ENCODE data around the gene PEX14.

PEX14 gene

DNA sequence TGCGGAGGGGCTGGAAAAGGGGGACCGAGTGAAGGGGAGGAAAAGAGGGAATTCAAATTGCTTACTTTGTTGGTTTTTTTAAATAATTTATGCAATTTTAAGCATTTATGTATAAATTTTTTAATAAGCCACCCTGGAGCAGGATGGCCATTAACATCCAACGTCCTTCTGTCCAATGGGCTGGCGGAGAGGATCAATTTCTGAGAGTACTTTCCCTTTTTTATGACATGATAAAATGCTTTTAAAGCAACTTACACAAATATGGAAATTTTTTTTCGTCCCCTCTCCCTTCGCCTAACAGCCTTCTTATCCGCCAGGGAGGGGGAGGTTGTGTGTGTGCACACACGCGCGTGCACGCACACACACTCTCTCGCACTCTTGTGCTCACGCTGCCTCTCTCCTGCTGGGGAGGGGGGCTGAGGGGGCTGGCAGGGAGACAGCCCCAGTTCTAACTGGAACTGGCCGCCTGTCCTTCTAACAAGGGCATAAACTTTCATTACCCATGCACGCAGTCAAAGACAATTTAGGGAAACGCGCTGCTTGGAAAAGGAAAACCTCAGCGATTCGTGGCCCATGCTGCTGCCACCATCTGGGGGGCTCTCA lies 198.5 kb downstream of the PEX14 start:
- Histone ChIP-seq H3K27me3 (ENCODE audit: control insufficient read depth, insufficient read depth, low read length) (no peaks in the 10 kb centered on the region), H3K9ac (ENCODE audit: low read length) (no peak overlapping the region), H3K4me1 (ENCODE audit: control insufficient read depth, low read depth, low read length) (peaks cover 7% of the 10 kb centered on the region), H3K27ac (ENCODE audit: low read length) (no peak overlapping the region), H3K9me3 (ENCODE audit: control insufficient read depth, low read depth, low read length) (no peaks in the 10 kb centered on the region), H3K36me3 (ENCODE audit: control insufficient read depth, low read depth, low read length) (no peaks in the 10 kb centered on the region), H3K4me3 (ENCODE audit: low read length) (no peak overlapping the region)

DNA sequence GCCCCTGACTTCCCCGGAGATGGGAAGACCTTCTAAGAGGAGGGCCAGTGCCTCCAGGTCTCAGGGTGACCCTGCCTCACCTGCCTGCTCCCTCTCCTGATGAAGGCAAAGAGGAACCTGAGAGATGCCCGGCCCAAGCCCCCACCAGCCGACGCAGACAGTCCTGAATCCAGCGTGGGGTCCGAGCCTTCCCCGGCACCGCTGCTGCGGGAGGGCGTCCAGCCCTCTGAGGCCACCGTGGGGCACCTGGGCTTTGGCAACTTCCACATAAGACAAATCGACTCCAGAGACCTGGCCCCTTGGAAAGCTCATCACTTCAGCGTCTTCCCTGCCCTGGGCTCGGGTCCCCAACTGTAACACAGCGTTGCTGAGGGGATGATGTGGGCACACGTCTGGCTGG lies 199.5 kb downstream of the PEX14 start:
- Histone ChIP-seq H3K27ac (ENCODE audit: low read length) (no peak overlapping the region), H3K9ac (ENCODE audit: low read length) (no peak overlapping the region), H3K4me3 (ENCODE audit: low read length) (no peak overlapping the region), H3K4me1 (ENCODE audit: control insufficient read depth, low read depth, low read length) (peaks cover 16% of the 10 kb centered on the region), H3K9me3 (ENCODE audit: control insufficient read depth, low read depth, low read length) (no peaks in the 10 kb centered on the region), H3K36me3 (ENCODE audit: control insufficient read depth, low read depth, low read length) (no peaks in the 10 kb centered on the region), H3K27me3 (ENCODE audit: control insufficient read depth, insufficient read depth, low read length) (no peaks in the 10 kb centered on the region)

DNA sequence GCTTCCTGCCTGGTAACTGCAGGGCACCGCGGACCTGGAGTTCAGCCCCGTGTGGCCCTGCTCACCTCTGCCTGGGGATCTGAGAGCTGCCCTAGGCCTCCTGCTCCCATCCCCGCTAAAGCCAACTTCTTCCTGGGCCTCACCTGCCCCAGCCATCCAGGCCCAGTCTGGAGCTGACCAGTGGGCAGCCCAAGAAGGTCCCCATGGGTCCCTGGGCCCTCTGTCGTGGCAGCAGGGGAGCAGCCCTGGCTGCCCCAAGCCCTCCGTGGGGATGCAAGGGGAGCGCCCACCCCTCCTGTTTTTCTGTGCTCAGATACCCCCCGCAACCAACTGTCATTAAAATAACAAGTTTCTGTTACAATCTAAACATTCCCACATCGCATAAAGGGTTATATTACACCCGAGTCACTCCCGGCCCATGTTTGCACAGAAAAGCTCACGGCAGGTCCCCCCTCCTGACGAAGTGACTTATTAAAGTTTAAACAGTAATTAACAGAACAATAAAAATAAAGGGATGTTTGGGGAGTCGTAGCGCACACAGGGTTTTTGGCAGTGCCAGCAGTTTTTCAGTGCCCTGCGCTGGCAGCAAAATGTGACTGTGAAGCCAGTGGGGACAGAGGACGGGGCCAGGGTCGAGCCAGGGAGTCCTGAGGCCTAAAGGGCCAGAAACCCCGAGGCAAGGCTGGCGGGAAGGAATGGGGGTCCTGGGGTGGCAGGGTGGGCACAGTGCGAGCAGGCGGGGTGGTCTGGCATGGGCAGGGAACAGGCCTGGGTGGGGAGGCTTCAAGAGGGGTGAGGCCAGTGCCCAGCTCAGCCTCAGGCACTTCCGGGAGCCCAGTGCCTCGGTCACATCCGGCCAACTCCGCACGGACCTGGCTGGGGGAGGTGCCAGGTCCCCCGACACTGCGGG lies 200.2 kb downstream of the PEX14 start:
- peaks cover 20% of the 10 kb centered on the region for H3K4me1 ChIP-seq (ENCODE audit: control insufficient read depth, low read depth, low read length)
- no peaks in the 10 kb centered on the region for H3K36me3 ChIP-seq (ENCODE audit: control insufficient read depth, low read depth, low read length)
- no peaks in the 10 kb centered on the region for H3K9me3 ChIP-seq (ENCODE audit: control insufficient read depth, low read depth, low read length)
- H3K4me3 ChIP-seq (ENCODE audit: low read length) = no peak overlapping the region
- H3K27ac ChIP-seq (ENCODE audit: low read length) = no peak overlapping the region
- no peak overlapping the region for H3K9ac ChIP-seq (ENCODE audit: low read length)
- no peaks in the 10 kb centered on the region for H3K27me3 ChIP-seq (ENCODE audit: control insufficient read depth, insufficient read depth, low read length)

DNA sequence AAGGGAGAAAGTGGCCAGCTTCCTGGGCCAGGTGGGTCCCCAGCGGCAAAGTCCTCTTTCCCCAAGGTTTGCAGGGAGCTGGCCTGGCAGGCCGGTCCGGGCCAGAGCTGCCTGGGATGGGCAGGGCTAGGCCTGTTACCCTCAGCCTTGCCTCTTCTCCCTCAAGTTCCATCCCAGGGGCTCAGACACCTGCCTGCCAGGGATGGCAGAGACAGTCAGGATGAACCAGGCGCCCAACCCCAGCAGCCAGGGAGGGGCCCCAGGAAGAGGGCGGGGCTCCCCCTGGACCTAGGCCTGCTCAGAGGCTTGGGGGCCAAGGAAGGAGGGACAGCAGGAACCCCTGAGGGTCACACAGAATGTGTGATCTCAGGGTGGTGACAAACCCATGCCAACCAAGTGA lies 201.1 kb downstream of the PEX14 start:
- H3K4me3 ChIP-seq (ENCODE audit: low read length) = no peak overlapping the region
- no peak overlapping the region for H3K9ac ChIP-seq (ENCODE audit: low read length)
- no peaks in the 10 kb centered on the region for H3K36me3 ChIP-seq (ENCODE audit: control insufficient read depth, low read depth, low read length)
- H3K4me1 ChIP-seq (ENCODE audit: control insufficient read depth, low read depth, low read length) = peaks cover 20% of the 10 kb centered on the region
- no peaks in the 10 kb centered on the region for H3K9me3 ChIP-seq (ENCODE audit: control insufficient read depth, low read depth, low read length)
- no peak overlapping the region for H3K27ac ChIP-seq (ENCODE audit: low read length)
- H3K27me3 ChIP-seq (ENCODE audit: control insufficient read depth, insufficient read depth, low read length) = no peaks in the 10 kb centered on the region

DNA sequence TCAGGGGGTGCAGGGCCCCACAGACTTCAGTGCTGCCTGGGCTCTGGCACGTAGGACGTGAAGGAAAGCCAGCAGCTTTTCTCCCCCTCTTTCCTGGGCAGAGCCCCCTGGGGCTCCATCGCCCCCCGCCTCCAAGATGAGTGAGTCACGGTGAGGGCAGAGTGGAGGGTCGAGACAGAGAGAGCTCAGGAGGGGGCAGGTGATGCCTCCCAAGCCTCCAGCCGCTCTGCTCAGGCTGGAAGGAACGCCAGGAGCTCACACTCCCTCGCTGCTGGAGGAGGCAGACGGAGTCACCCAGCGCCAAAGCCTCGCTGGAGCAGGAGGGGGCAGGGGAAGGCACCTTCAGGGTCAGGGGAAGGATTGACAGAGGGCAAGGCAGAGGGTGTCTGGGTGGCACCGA lies 202.2 kb downstream of the PEX14 start:
- no peak overlapping the region for H3K27ac ChIP-seq (ENCODE audit: low read length)
- H3K36me3 ChIP-seq (ENCODE audit: control insufficient read depth, low read depth, low read length) = no peaks in the 10 kb centered on the region
- H3K4me3 ChIP-seq (ENCODE audit: low read length) = no peak overlapping the region
- H3K4me1 ChIP-seq (ENCODE audit: control insufficient read depth, low read depth, low read length) = peaks cover 28% of the 10 kb centered on the region
- H3K9ac ChIP-seq (ENCODE audit: low read length) = no peak overlapping the region
- no peaks in the 10 kb centered on the region for H3K27me3 ChIP-seq (ENCODE audit: control insufficient read depth, insufficient read depth, low read length)
- no peaks in the 10 kb centered on the region for H3K9me3 ChIP-seq (ENCODE audit: control insufficient read depth, low read depth, low read length)

DNA sequence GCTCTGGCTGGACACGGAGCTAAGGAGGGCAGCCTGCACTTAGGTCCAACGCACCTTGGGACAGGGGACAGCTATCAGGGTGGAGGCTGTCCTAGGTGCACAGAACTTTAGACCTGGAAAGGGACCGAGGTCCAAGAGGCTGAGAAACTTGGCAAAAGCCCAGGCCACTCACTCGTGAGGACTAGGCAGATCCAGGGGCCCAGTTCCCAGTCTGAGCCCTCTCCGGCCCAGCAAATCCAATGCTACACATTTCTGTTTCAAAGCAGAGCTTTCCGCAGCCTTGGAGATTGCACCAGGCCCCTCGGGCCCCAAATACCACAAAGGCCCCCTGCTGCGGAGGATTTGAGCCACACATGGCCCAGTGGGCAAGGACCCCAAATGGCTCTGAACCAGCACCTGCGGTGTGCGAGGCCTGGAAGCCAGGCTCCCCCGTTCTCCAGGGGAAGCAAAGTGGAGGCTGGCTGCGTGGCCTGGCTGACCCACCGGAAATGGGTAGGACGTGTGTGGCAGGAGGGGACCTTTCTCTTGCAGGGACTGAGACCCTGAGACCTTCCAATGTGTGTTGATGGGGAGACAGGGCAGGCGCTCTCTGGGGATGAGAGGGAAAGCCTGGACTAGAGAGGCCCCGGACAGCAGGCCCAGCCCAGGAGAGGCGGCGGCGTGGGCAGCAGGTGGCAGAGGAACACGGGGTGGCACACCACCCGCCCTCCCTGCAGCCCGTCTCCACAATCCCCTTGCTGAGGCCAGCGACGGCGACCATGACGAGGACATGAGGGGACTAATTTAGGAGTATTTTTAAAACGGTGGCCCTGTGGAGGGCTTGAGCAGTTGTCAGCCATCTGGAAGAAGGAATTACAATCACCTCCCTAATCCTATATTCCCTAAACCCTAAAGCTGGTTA lies 203.0 kb downstream of the PEX14 start:
- Histone ChIP-seq H3K9ac (ENCODE audit: low read length) (no peak overlapping the region), H3K4me3 (ENCODE audit: low read length) (no peak overlapping the region), H3K27me3 (ENCODE audit: control insufficient read depth, insufficient read depth, low read length) (no peaks in the 10 kb centered on the region), H3K9me3 (ENCODE audit: control insufficient read depth, low read depth, low read length) (no peaks in the 10 kb centered on the region), H3K27ac (ENCODE audit: low read length) (no peak overlapping the region), H3K36me3 (ENCODE audit: control insufficient read depth, low read depth, low read length) (no peaks in the 10 kb centered on the region), H3K4me1 (ENCODE audit: control insufficient read depth, low read depth, low read length) (peaks cover 35% of the 10 kb centered on the region)

DNA sequence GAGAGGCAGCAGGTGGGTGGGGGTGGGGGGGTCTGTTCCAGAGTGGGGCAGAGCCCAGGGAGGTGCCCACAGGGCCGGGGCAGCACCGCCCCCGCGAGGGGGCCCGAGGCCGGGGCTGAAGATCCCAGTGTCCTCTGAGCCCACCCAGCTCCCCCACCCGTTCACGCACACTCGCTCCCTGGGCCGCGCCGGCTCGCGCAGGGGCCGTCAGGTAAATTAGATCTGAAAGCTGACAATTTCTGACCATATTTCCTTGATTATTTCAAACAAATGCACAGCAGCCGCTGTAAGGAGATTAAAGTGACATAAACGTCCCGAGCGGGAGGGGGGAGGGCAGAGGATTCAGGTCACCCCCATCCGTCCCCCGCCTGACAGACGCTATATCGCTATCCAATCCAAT lies 203.7 kb downstream of the PEX14 start:
- no peaks in the 10 kb centered on the region for H3K9me3 ChIP-seq (ENCODE audit: control insufficient read depth, low read depth, low read length)
- H3K27me3 ChIP-seq (ENCODE audit: control insufficient read depth, insufficient read depth, low read length) = no peaks in the 10 kb centered on the region
- H3K27ac ChIP-seq (ENCODE audit: low read length) = no peak overlapping the region
- no peak overlapping the region for H3K4me3 ChIP-seq (ENCODE audit: low read length)
- no peak overlapping the region for H3K9ac ChIP-seq (ENCODE audit: low read length)
- H3K36me3 ChIP-seq (ENCODE audit: control insufficient read depth, low read depth, low read length) = no peaks in the 10 kb centered on the region
- peaks cover 41% of the 10 kb centered on the region for H3K4me1 ChIP-seq (ENCODE audit: control insufficient read depth, low read depth, low read length)

DNA sequence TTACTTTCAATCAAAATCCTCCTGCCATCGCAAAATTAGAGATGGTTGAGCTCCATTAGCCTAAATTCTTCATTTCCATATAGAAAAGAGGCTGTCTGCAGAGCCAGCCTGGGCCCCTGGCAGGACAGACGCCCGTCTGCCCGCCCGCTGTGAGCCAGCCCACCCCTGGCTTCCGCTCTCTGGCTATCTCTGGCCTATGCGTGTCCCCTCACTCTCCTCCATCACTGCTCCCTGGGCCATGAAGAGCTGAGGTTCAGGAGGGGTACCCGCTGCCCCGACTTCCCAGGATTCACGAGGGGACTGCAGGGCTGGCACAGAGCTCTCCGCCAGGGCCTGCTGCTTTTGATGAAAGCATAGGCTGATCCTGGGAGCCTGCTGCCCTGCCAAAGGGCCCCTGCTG lies 204.1 kb downstream of the PEX14 start:
- Histone ChIP-seq H3K27ac (ENCODE audit: low read length) (no peak overlapping the region), H3K9me3 (ENCODE audit: control insufficient read depth, low read depth, low read length) (no peaks in the 10 kb centered on the region), H3K4me1 (ENCODE audit: control insufficient read depth, low read depth, low read length) (peaks cover 43% of the 10 kb centered on the region), H3K27me3 (ENCODE audit: control insufficient read depth, insufficient read depth, low read length) (no peaks in the 10 kb centered on the region), H3K36me3 (ENCODE audit: control insufficient read depth, low read depth, low read length) (no peaks in the 10 kb centered on the region), H3K9ac (ENCODE audit: low read length) (no peak overlapping the region), H3K4me3 (ENCODE audit: low read length) (no peak overlapping the region)

DNA sequence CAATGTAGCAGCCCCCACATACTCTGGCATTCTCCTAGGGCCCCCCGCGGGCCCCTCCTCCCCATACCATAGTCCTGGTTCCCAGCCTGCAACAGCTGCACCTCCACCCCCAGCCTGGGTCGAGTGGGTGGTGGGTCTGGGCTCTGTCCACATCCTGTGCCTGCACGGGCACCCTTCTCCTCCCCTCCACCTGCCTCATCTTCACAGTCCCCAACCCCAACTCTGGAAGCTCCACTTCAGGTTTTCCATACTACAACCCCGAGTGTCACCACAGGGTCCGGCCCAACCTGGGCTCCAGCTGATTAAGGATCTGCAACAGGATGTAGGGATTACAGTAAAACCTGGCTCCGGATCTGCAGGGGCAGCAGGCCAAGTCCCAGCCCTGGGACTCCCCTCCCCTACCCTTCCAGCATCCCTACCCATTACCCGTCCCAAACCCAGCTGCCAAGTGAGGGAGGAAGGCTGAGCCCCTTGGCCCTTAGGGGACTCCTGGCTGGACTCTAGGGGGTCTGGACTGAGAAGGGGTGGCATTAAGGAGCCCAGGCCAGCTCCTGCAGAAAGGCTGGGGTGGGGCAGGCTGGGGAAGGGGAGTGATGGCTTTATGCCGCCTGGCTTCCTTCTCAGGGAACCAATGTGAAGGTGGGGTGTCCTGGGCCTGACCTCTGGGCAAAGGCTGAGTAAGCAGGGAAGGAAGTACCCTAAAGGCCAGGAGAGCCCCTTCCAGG lies 204.9 kb downstream of the PEX14 start:
- H3K4me3 ChIP-seq (ENCODE audit: low read length) = no peak overlapping the region
- H3K4me1 ChIP-seq (ENCODE audit: control insufficient read depth, low read depth, low read length) = peaks cover 43% of the 10 kb centered on the region
- H3K27ac ChIP-seq (ENCODE audit: low read length) = no peak overlapping the region

More for the DNA sequence above, 204.9 kb downstream of the PEX14 start:
- Histone ChIP-seq H3K9me3 (ENCODE audit: control insufficient read depth, low read depth, low read length) (no peaks in the 10 kb centered on the region), H3K27me3 (ENCODE audit: control insufficient read depth, insufficient read depth, low read length) (no peaks in the 10 kb centered on the region), H3K36me3 (ENCODE audit: control insufficient read depth, low read depth, low read length) (no peaks in the 10 kb centered on the region), H3K9ac (ENCODE audit: low read length) (no peak overlapping the region)
